Adrenal gland (tissue), 5 donors: ENCODE results near the gene LRP1B.

Experiments
- POLR2A ChIP-seq, 2 donors: fragments of 450-650 bp; IDR thresholded peaks; one replicate each; pipeline ENCODE4 v1.6.1; 2017; ENCODE audit warnings: antibody characterized with exemption in 2 of 2, mild to moderate bottlenecking in 2 of 2, moderate library complexity in 1 of 2
- TF ChIP-seq, protein P1 (sequence below), 6 experiments: fragments of 450-650 bp in 4 of 6; fragments of 200-600 bp in 2 of 6; sonication (generic) in 1 of 6; IDR thresholded peaks; 1 replicate in 5 of 6; 2 replicates in 1 of 6; pipeline versions ENCODE4 v1.5.1 to v1.8.0; 2016 to 2021; ENCODE audit warnings: antibody characterized with exemption in 6 of 6, mild to moderate bottlenecking in 2 of 6, moderate library complexity in 1 of 6
- donor health status: DM: no; HTN: no; CAD: no.

- TF ChIP-seq, protein P1, sequence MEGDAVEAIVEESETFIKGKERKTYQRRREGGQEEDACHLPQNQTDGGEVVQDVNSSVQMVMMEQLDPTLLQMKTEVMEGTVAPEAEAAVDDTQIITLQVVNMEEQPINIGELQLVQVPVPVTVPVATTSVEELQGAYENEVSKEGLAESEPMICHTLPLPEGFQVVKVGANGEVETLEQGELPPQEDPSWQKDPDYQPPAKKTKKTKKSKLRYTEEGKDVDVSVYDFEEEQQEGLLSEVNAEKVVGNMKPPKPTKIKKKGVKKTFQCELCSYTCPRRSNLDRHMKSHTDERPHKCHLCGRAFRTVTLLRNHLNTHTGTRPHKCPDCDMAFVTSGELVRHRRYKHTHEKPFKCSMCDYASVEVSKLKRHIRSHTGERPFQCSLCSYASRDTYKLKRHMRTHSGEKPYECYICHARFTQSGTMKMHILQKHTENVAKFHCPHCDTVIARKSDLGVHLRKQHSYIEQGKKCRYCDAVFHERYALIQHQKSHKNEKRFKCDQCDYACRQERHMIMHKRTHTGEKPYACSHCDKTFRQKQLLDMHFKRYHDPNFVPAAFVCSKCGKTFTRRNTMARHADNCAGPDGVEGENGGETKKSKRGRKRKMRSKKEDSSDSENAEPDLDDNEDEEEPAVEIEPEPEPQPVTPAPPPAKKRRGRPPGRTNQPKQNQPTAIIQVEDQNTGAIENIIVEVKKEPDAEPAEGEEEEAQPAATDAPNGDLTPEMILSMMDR (IDR thresholded peaks at IDR 0.05), result no peak
- TF ChIP-seq POLR2A (IDR thresholded peaks at IDR 0.05), result no peak
These were observed 1413.3 kb downstream of the LRP1B start for GRCh38 chr2:140717481-140717880.
